ENCODE results near the gene CGB2.
"Not testable (repeated sequence)": the region's sequence is repeated elsewhere in the genome, so short reads cannot be mapped to it uniquely, and the experiment has no call there.

The CGB2 gene

GRCh38 chr19:49070416-49070815, 38.7 kb downstream of the CGB2 start:
- TF ChIP-seq CTCF (IDR thresholded peaks at IDR 0.05; ENCODE audit: insufficient read depth, low read depth, low read length, missing control alignments): no peak
- H3K4me3 ChIP-seq (ENCODE audit: low read depth, low read length): no peak overlapping the region

GRCh38 chr19:49071860-49072547, 40.3 kb downstream of the CGB2 start:
- TF ChIP-seq CTCF (IDR thresholded peaks at IDR 0.05; ENCODE audit: insufficient read depth, low read depth, low read length, missing control alignments): no peak
- no peak for DNase-seq (ENCODE audit: low read depth)
- H3K4me3 ChIP-seq (ENCODE audit: low read depth, low read length): no peak overlapping the region

More at GRCh38 chr19:49070416-49070815, 38.7 kb downstream of the CGB2 start:
- DNase-seq (ENCODE audit: low read depth): no peak

GRCh38 chr19:49073514-49074378, 42.1 kb downstream of the CGB2 start:
- no peak overlapping the region for H3K4me3 ChIP-seq (ENCODE audit: low read depth, low read length)
- TF ChIP-seq CTCF (IDR thresholded peaks at IDR 0.05; ENCODE audit: insufficient read depth, low read depth, low read length, missing control alignments): peak; percentile 15
- DNase-seq (ENCODE audit: low read depth): no peak

- H3K4me3 ChIP-seq (ENCODE audit: low read depth, low read length): not testable (repeated sequence)
- DNase-seq (ENCODE audit: low read depth): peak; percentile 33
- TF ChIP-seq CTCF (IDR thresholded peaks at IDR 0.05; ENCODE audit: insufficient read depth, low read depth, low read length, missing control alignments): peak; percentile 49
These were observed 43.2 kb downstream of the CGB2 start for GRCh38 chr19:49074869-49075268.

- DNase-seq (ENCODE audit: low read depth): no peak
- H3K4me3 ChIP-seq (ENCODE audit: low read depth, low read length): no peak overlapping the region
- TF ChIP-seq CTCF (IDR thresholded peaks at IDR 0.05; ENCODE audit: insufficient read depth, low read depth, low read length, missing control alignments): no peak
These were observed 48.7 kb downstream of the CGB2 start for GRCh38 chr19:49080392-49080791.

GRCh38 chr19:49081273-49081672, 49.6 kb downstream of the CGB2 start:
- no peak overlapping the region for H3K4me3 ChIP-seq (ENCODE audit: low read depth, low read length)
- TF ChIP-seq CTCF (IDR thresholded peaks at IDR 0.05; ENCODE audit: insufficient read depth, low read depth, low read length, missing control alignments): no peak
- DNase-seq (ENCODE audit: low read depth): no peak
